Natural killer cell (primary cell): Measurements from ENCODE around the gene PTOV1. TPM values are rescaled to one million over a fixed set of nuclear protein-coding genes. Genes with fewer than 3 reads are reported as not detected.

Source experiments
- ATAC-seq, 3 donors: fragments of 150-1000 bp in 2 of 3; fragments of 200-7000 bp in 1 of 3; cut with Tn5 transposase; 1 replicate in 1 of 3; 2 replicates in 2 of 3; pipeline ENCODE4 v1.10.0; 2021; ENCODE audit warnings: mild to moderate bottlenecking in 2 of 3, moderate library complexity in 2 of 3
- DNase-seq, 2 donors: peaks; one replicate each; pipeline versions ENCODE4 v3.0.0 to v3.0.0-alpha.2; 2013 to 2021; ENCODE audit warnings: mixed read lengths in 1 of 2
- H3K27ac ChIP-seq: one replicate; pipeline ENCODE4 v1.5.1; 2013; ENCODE audit warnings: mild to moderate bottlenecking, low read length
- H3K27me3 ChIP-seq: one replicate; pipeline ENCODE4 v1.6.1; 2013; ENCODE audit warnings: low read length; ENCODE audit not compliant: control insufficient read depth, insufficient read depth
- H3K36me3 ChIP-seq: one replicate; pipeline ENCODE4 v1.6.1; 2013; ENCODE audit warnings: low read length; ENCODE audit not compliant: control insufficient read depth, insufficient read depth
- H3K4me1 ChIP-seq: one replicate; pipeline ENCODE4 v1.6.1; 2013; ENCODE audit warnings: low read length; ENCODE audit not compliant: control insufficient read depth, insufficient read depth
- H3K4me3 ChIP-seq: one replicate; pipeline ENCODE4 v1.5.1; 2013; ENCODE audit warnings: low read length
- H3K9me3 ChIP-seq: one replicate; pipeline ENCODE4 v1.6.1; 2013; ENCODE audit warnings: low read length; ENCODE audit not compliant: control insufficient read depth, insufficient read depth
- H3K27ac Mint-ChIP-seq, 2 donors: one replicate each; pipeline ENCODE4 v1.8.0; 2022; ENCODE audit warnings: mild to moderate bottlenecking in 2 of 2, mixed read lengths in 2 of 2, moderate library complexity in 1 of 2
- H3K27me3 Mint-ChIP-seq, 2 donors: one replicate each; pipeline ENCODE4 v1.8.0; 2022; ENCODE audit warnings: low read depth in 2 of 2, mixed read lengths in 2 of 2
- H3K36me3 Mint-ChIP-seq: one replicate; pipeline ENCODE4 v1.8.0; 2022; ENCODE audit warnings: mixed read lengths
- H3K4me1 Mint-ChIP-seq, 2 donors: one replicate each; pipeline ENCODE4 v1.8.0; 2022; ENCODE audit warnings: mixed read lengths in 2 of 2
- H3K4me3 Mint-ChIP-seq: one replicate; pipeline ENCODE4 v1.8.0; 2022; ENCODE audit warnings: mild to moderate bottlenecking, moderate library complexity, mixed read lengths
- H3K9me3 Mint-ChIP-seq, 2 donors: one replicate each; pipeline ENCODE4 v1.8.0; 2022; ENCODE audit warnings: mixed read lengths in 2 of 2
- CTCF ChIP-seq: fragments of 200-600 bp; IDR thresholded peaks from one replicate; pipeline ENCODE4 v1.8.0; 2022; ENCODE audit warnings: antibody characterized with exemption
- WGBS: methylation state at CpG from one replicate; pipeline ENCODE4 v1.1.7; 2013; ENCODE audit warnings: missing lambda C conversion rate; ENCODE audit not compliant: insufficient coverage; 5-methylcytosine and 5-hydroxymethylcytosine counted together
- intact Hi-C: fragments of 100-400 bp; cut with micrococcal nuclease; formaldehyde crosslinking; loops from one replicate; pipeline ENCODE4 v1.14.2; 2022
- total RNA-seq, 4 donors: library from RNA; stranded (reverse); fragments of 120-200 nt in 1 of 4; gene quantifications; one replicate each; pipeline versions ENCODE4 v1.2.3 to v1.2.4, GENCODE V29; 2013 to 2022

Gene PTOV1
- total RNA-seq, 3 donors from 2014 or later (not counting 1 experiment from before 2014, with no cell fraction given), result 116 to 132 (median 128) TPM

DNA sequence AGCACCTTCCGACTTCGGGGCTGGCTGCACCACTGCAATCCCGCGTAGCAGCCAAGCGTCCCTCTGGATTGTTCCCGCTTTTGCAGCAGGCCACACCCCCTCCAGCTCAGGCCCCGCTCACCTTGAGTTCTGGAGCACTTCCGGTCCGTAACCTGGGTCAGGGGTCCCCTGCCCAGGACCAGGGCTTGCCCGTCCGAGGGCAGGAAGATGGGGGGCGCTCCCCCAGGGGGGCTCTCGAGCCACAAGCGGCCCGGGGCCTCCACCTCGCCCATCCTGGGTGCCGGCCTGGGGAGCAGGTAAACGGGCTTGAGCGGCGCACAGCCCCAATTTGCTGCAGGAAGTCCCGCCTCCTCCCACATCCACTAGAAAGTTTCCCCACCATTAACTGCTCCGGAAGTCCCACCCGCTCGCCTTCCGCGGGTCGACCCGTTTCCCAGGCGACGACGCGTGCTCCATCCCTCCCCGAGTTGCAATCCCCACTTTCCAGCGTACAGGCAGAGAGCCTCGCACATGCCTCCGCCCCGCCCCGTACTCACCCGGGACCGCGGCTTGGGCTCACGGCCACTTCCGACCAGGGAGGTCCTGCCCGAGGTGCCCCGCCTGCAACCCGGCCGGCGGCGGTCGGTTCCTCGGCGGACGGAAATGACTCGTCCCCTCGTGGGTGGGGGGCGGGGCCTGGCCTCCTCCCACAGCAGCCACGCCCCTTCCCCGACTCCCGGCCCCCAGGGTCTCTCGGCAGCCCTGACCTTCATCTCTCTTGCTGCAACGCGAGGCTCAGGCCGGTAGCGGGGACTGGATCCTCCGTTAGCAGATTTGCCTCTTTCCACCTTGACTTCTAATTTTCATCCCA, 16.2 kb downstream of the PTOV1 start, which contains the start of gene PNKP:
Gene PNKP, minus strand, starts transcription at position 644 of the 850 bp plus-strand sequence. Its CDS starts 372 bp downstream, at position 272.
- WGBS, result under 1% methylated on average over 65 of the region's 65 CpGs
- H3K4me3 Mint-ChIP-seq, result peak within 1 kb of the TSS; percentile 99
- peak; percentile 53 to 74 (median 60) for ATAC-seq

DNA sequence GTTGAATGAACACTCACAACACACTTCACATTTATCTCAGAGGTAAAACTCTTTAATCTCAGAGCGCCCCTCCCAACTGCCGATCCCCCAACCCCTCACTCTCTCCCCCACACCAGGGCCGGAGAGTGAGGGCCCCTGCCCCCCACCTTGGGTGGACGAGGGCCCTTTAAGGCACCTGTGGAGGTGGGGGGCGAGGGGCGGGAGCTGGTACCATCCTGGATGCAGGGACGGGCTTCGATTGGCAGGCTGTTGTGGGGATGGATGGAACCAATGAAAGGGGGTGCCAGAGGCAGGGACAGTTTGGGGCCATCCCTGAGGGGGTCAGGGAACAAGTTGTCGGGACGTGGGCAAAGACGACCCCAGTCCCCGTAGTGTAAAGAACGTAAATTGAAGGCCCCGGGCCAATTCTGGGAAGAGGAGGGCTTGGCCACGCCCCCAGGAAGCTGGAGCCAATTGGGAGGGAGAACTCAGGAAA, 18.1 kb downstream of the PTOV1 start:
- Mint-ChIP-seq H3K9me3 (no peaks in the 10 kb centered on the region), H3K4me3 (peak overlapping the region; percentile 35), H3K27ac (no peak overlapping the region), H3K27me3 (no peaks in the 10 kb centered on the region), H3K36me3 (no peaks in the 10 kb centered on the region), H3K4me1 (peaks cover 20 to 22% of the 10 kb centered on the region in 2 donors)
- H3K27me3 ChIP-seq, result no peaks in the 10 kb centered on the region
- WGBS, result 5% methylated on average over 13 of the region's 15 CpGs
- DNase-seq (no peak), ATAC-seq (peak; percentile 0 to 2 (median 0))
- no peaks in the 10 kb centered on the region for H3K9me3 ChIP-seq
- H3K36me3 ChIP-seq, result peaks cover 11% of the 10 kb centered on the region
- TF ChIP-seq CTCF, result no peak
- peak overlapping the region; percentile 88 for H3K27ac ChIP-seq
- peak overlapping the region; percentile 26 for H3K4me3 ChIP-seq
- H3K4me1 ChIP-seq, result peaks cover 51% of the 10 kb centered on the region
- intact Hi-C loops, result loop anchor here (1.0 to 5.0 kb wide), 3 partner anchors 8 to 192 kb away; partner anchors contain the start of genes AKT1S1, AP2A1, PRMT1 and TBC1D17

More for the DNA sequence above, 16.2 kb downstream of the PTOV1 start, which contains the start of gene PNKP:
- intact Hi-C loops, result loop anchor here (1.0 to 5.0 kb wide), 4 partner anchors 14 to 190 kb away; partner anchors contain the start of genes AP2A1 and PRMT1
- Histone ChIP-seq H3K9me3 (no peaks in the 10 kb centered on the region), H3K4me3 (peak within 1 kb of the TSS; percentile 81), H3K27ac (peak within 1 kb of the TSS; percentile 98), H3K4me1 (peaks cover 51% of the 10 kb centered on the region), H3K36me3 (peaks cover 25% of the 10 kb centered on the region), H3K27me3 (no peaks in the 10 kb centered on the region)
- no peak for TF ChIP-seq CTCF
- peak; percentile 81 to 94 for DNase-seq
- no peak within 1 kb of the TSS for H3K27ac Mint-ChIP-seq
- no peaks in the 10 kb centered on the region for H3K27me3 Mint-ChIP-seq
- no peaks in the 10 kb centered on the region for H3K9me3 Mint-ChIP-seq
- H3K4me1 Mint-ChIP-seq, result peaks cover 20 to 27% of the 10 kb centered on the region in 2 donors
- H3K36me3 Mint-ChIP-seq, result no peaks in the 10 kb centered on the region

GRCh38 chr19:49869484-49870308, 18.7 kb downstream of the PTOV1 start:
- Histone ChIP-seq H3K4me1 (peaks cover 51% of the 10 kb centered on the region), H3K27ac (peak overlapping the region; percentile 88), H3K4me3 (peak overlapping the region; percentile 68), H3K9me3 (no peaks in the 10 kb centered on the region), H3K27me3 (no peaks in the 10 kb centered on the region), H3K36me3 (peaks cover 7% of the 10 kb centered on the region)
- Mint-ChIP-seq H3K27me3 (no peaks in the 10 kb centered on the region), H3K9me3 (no peaks in the 10 kb centered on the region), H3K36me3 (no peaks in the 10 kb centered on the region), H3K27ac (no peak overlapping the region), H3K4me3 (no peak overlapping the region), H3K4me1 (peaks cover 18 to 20% of the 10 kb centered on the region in 2 donors)
- ATAC-seq, result peak; percentile 76 to 90 (median 81)
- peak; percentile 90 to 96 for DNase-seq
- no peak for TF ChIP-seq CTCF
- intact Hi-C loops, result loop anchor here (1.0 to 5.0 kb wide), 3 partner anchors 8 to 192 kb away; partner anchors contain the start of genes AKT1S1, AP2A1, PRMT1 and TBC1D17
- WGBS, result under 1% methylated on average over 67 of the region's 67 CpGs
